ENCODE data around the gene MICAL2. TPM values are rescaled to one million over a fixed set of nuclear protein-coding genes. Genes with fewer than 3 reads are reported as not detected.
A peak's percentile ranks its signal among the peaks of the same experiment; 100 is the strongest.

The MICAL2 gene
- total RNA-seq, 1 experiment from 2014 or later = 153 TPM

GRCh38 chr11:12099132-12099873 is 11.1 kb upstream of the MICAL2 start:
- peak; percentile 56 for DNase-seq (ENCODE audit: low spot score)

DNA sequence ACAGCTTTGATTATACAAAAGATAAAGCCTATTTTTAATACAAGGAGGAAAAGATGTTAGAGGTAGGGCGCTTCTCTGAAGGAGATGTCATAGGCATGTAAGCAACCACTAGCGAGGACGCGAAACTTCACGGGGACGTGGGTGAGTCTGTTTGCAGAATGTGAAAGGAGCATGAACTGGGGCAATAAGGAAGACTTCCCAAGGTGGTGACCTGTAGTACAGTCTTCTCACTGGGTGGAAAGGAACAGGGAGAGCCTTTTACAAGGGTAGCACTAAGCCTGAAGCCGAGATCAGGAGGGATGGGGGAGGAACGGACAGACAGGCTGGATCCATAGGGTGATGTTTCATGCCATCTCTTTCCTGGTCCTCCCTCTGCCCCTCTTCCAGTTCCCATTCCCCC is 10.0 kb upstream of the MICAL2 start:
- no peak for DNase-seq (ENCODE audit: low spot score)

DNA sequence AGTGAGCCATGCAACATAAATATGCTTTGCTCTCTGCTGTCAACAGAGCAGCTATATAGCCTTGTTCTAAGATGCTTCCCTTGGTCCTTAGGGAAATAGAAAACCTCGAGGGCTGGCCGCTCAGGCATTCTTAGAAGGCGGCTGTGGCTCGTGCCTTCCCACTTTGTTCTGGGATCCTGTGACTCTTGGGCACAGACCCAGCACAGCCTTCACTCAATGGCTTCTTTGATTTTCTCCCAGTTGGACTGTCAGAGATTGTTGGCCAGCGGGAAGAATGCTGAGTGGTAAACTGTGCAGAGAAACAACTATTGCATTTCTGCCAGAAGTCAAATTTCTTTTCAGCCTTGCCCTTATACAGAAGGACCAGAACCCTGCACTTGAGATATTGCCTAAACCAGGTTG is 9.5 kb upstream of the MICAL2 start:
- DNase-seq (ENCODE audit: low spot score) = no peak

DNA sequence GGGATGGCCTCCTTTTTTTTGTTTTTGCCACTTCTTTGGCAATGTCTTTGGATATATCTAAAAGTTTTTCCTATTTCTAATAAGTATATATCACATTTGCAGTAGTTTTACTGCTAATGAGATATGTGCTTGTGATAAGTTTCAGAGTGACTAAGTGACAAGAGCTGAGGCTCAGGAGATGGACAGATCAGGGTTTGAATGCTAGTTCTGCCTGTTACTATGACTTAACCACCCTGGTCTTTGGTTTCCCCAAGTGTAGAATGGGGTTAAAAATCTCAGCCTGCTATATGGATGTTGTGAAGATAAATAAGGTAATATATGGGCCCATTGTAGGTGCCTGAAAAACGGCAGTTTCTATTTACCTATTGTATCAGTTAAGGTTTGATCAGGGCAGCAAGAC is 9.1 kb upstream of the MICAL2 start:
- DNase-seq (ENCODE audit: low spot score) = no peak

DNA sequence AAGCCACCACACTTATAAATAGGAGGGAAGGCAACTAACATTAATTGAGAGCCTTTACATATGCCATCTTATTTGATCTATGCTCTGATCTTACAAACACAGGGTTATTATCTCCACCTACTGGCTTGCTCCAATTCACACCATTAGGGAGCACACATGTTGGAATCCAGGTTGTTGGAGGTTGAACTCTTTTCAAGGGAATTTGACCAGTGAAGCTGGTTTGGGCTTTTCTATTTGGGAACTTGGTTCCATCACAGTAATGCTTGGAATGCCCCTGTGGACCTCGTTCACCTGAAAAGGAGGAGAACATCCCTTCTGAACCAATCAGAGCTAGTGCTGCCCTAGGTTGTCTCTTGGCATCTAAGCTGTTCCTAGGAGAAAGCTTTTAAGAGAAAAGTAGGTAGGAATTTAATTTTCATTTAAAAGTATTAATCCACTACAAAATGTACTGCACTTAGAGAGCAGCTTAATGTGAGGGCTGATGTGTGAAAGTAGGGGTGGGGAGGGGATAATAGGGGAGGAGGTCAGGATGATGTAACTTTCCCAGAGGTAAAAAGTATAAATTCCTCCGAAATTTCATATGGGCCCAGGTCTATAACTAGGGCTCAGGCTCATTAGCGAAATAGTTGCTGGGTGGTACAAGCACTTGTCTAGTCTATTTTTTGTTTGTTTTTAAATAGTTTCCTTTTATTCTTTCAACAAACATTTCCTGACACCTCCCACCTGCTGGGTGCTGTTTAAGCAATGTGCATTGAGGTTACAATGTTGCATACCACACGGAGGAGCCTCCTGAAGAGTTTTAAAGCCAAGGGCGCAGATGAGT is 7.6 kb upstream of the MICAL2 start:
- DNase-seq (ENCODE audit: low spot score) = peak; percentile 47

- no peak for DNase-seq (ENCODE audit: low spot score)
Observed at GRCh38 chr11:12103411-12104225, 6.8 kb upstream of the MICAL2 start.

- DNase-seq (ENCODE audit: low spot score) = no peak
Observed at GRCh38 chr11:12105471-12105870, 4.9 kb upstream of the MICAL2 start.

DNA sequence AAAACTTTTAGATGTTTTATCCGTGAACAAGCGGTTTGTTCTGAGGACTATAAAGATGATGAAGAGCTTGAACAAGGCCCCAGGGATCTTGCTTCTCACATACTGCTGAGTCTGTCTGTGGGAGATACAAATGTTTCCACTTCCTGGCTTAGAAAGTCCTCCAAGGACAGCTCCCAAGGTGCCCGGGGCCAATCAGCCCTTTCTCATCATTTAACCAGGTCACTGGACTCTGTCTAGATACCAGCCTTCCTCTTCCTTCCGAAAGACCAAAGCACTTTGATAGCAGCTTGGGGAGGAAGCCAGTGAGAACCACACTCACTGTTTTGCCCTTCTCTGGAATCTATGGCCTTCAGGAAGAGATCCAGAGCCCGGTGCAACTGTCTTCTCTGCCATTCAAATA is 4.3 kb upstream of the MICAL2 start:
- DNase-seq (ENCODE audit: low spot score) = no peak

GRCh38 chr11:12106501-12106900 is 3.9 kb upstream of the MICAL2 start:
- DNase-seq (ENCODE audit: low spot score) = no peak

DNA sequence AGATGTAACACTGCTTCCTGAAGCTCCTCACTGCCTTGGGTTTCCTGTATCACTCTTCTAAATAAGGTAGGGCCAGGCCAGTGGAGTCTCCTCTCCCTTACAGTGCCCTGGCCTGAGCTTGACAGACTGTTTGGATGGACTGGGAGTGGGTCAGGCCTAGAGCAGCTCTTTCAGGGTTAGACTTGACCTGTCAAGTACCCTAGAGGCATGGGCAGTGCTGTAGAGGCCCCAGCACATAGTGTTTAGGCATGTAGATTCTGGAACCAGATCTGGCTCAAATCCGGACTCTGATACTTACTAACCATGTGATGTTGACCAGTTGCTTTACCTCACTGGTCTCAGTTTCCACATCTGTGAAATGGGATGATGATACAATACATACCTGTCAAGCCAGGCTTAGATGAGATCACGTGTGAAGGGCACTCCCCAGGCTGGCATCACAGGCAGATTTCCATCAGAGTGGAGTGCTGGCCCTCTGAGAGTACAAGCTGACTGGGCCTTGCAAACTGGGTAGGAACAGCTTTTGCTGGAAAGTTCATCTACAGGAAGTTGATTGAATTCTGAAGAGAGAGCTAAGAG is 1.4 kb upstream of the MICAL2 start:
- no peak for DNase-seq (ENCODE audit: low spot score)

DNA sequence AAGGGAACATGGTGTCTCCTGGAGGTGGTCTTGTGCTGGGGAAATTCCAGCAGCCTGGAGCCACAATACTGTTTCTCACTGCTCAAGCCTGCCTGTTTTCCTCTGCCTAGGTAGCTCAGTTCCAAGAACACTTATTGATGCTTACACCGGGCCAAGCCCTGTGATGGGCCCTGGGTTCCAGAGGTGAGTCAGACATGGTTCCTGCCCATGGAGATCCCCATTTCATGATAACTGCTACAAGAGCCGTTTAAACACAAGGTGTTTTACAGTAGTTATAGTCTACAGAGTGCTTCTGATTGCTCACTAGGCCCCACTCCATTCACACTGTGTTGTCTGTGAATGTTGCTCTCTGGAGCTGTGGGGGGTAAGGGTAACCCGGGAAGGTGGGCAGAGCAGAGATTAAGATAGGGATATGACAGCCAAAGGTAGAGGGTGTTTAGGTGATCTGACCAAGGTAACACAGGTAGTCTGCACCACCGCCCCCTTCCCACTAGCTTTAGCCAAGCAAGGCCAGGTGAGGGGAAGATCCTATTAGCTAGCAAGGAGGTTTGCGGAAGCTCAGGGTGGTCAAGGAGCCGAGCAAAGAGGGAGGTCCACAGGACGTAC is 696 bp upstream of the MICAL2 start:
- DNase-seq (ENCODE audit: low spot score) = no peak

DNA sequence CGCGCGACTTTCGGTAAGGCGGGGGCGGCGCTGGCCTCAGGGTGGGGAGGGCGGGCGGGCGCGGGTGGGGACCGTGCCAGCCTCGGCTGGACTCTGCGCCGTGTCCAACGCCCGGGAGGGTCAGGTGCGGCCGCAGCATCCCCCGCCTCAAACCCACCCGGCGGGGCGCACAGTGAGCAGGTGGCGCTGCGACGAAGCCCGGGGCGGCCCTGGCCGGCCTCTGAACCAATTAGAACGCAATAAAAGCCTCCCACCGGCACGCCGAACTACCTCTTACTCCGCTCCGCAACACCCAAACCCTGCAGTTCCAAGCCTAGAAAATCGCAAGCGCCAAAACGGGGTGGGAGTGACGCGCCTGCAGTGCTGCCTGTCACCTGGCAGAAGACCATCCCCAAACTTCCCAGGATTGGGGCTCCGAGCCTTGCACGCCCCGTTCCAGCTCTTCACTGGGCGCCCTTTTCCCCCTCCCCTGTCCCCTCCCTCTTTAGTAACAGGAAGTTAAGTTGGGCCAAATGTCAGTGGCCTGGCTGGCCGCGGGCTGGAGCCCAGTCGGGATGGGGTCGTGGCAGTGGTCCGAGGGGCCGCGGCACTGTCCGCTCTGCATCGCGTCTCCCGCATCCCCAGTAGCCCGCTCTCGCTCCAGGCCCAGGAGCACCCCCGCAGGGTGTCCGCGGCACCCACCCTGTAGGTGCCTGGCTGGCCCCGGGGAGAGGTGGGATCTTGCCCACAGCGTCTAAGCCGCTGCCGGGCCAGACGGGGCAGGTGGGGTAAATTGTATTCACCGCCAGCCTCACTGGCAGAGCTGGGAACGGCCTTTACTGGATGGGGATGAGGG is 541 bp downstream of the MICAL2 start:
- DNase-seq (ENCODE audit: low spot score) = peak; percentile 50

- DNase-seq (ENCODE audit: low spot score) = peak; percentile 43
Observed at GRCh38 chr11:12111549-12112520, 1.4 kb downstream of the MICAL2 start.

- DNase-seq (ENCODE audit: low spot score) = no peak
Observed at GRCh38 chr11:12112750-12113149, 2.4 kb downstream of the MICAL2 start.

- no peak for DNase-seq (ENCODE audit: low spot score)
Observed at GRCh38 chr11:12113294-12113693, 2.9 kb downstream of the MICAL2 start.

DNA sequence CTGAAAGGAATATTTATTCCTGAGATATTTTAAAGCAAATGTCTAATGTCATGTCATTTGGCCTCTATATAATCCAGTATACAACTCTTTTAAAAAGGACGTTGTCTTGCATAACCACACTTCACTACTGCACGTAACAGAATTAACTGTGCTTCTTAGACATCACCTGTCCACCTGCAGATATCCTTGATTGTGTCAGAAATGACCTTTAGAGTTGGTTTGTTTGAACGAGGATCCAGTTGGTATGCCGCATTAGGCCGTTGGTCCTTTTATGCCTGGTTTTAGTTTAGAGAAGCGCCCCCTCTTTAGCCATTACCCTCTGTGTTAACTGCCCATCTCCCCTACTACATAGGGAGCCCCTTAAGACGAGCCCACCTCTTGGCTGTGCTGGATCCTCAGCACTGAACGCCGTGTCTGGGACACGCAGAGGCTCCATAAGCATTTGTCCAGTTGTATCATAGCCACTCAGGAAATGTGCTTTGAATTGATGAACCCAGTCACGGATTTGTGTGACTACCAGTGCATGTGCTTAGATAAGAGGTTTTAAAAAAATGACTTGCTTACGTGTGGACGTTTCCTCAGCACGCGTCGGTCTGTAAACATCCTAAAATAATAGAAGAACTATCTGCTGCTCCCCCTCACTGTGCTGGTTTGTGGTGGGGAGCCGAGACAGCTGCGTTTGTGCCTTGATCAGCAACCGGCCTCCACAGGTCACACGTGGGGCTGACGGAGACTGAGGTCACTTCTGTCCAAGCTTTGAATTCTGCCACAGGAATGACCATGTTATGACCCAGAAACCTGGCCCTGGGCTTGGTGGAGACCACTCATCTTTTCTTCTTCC is 4.0 kb downstream of the MICAL2 start:
- DNase-seq (ENCODE audit: low spot score) = no peak

DNA sequence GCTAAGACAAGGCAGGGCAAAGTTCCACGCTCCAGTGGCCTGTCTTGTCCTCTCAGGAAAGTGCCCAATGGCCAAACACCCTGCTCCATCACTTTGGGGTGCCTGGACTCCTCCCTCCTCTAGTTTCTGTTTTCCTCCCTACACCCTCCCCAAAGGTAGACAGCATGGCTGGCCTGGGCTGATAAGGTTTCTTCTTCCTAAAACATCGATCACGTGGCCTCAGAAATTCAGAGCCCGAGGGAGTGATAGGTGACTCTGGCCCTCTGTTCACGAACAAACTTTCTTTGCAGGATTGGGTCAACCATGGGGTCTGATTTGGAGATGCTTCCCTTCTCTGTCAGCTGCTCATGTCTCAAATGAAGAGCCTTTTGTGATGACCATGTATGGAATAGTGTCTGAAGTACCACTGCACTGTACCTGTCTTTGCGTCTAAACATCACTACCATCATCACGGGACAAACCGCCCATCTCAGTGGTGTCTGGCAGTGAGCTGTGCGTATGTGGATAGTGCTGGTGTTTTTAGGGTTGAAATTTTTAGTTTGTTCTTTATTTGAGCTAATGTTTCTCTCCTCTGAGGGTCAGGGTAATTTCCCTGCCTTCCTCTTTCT is 6.1 kb downstream of the MICAL2 start:
- no peak for DNase-seq (ENCODE audit: low spot score)

DNA sequence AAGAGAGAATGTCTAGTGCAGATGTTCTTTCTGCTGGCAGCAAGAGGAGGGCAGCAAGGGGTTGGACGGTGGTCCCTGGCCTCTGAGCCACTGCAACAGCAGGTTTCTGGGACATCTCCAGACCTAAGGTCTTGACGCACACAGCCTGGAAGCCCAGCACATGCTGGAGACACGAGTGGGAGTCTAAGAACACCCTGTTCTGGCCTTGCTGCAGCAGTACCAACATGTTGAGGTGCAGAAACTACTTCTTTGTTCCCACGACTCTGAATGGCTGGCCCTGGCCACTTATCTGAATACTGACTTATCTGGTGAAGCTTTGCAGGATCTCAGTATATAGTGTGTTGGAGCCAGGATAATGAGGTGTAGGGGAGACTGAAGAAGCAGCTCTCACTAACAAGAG is 6.8 kb downstream of the MICAL2 start:
- no peak for DNase-seq (ENCODE audit: low spot score)

Data from HT-29 (cell line).